KMS-11 (cell line): ENCODE data around the gene SYS1.
A peak's percentile ranks its signal among the peaks of the same experiment; 100 is the strongest.
"Not testable (repeated sequence)": the region's sequence is repeated elsewhere in the genome, so short reads cannot be mapped to it uniquely, and the experiment has no call there.

Source experiments
- H2AFZ ChIP-seq: fragments of 200-600 bp; sonication (generic); 2 replicates; pipeline ENCODE4 v1.6.1; 2016; ENCODE audit warnings: antibody characterized with exemption, mixed run types, low read depth
- H3K27ac ChIP-seq: fragments of 200-600 bp; sonication (generic); 2 replicates; pipeline ENCODE4 v1.6.1; 2016; ENCODE audit warnings: mild to moderate bottlenecking, mixed run types
- H3K27me3 ChIP-seq: fragments of 200-600 bp; sonication (generic); 2 replicates; pipeline ENCODE4 v1.6.1; 2017; ENCODE audit warnings: mild to moderate bottlenecking, low read depth, mixed run types, moderate library complexity; ENCODE audit not compliant: insufficient read depth
- H3K36me3 ChIP-seq: fragments of 200-600 bp; sonication (generic); 2 replicates; pipeline ENCODE4 v1.6.1; 2017; ENCODE audit warnings: mild to moderate bottlenecking, mixed run types; ENCODE audit not compliant: insufficient read depth
- H3K4me1 ChIP-seq: fragments of 200-600 bp; sonication (generic); 2 replicates; pipeline ENCODE4 v1.6.1; 2016; ENCODE audit warnings: mild to moderate bottlenecking, low read depth, mixed run types; ENCODE audit not compliant: poor library complexity, severe bottlenecking
- H3K4me2 ChIP-seq: fragments of 200-600 bp; sonication (generic); 2 replicates; pipeline ENCODE4 v1.7.0; 2016; ENCODE audit warnings: mild to moderate bottlenecking, mixed run types
- H3K4me3 ChIP-seq: fragments of 200-600 bp; sonication (generic); IDR thresholded peaks from 2 replicates; pipeline ENCODE4 v1.6.1; 2017; ENCODE audit warnings: low read depth, low read length, mixed read lengths; ENCODE audit not compliant: insufficient read depth
- H3K79me2 ChIP-seq: fragments of 200-600 bp; sonication (generic); 2 replicates; pipeline ENCODE4 v1.6.1; 2016; ENCODE audit warnings: low read depth, mixed run types; ENCODE audit not compliant: insufficient read depth
- H3K9ac ChIP-seq: fragments of 200-600 bp; sonication (generic); 2 replicates; pipeline ENCODE4 v1.6.1; 2016; ENCODE audit warnings: mild to moderate bottlenecking, mixed run types
- H4K20me1 ChIP-seq: fragments of 200-600 bp; sonication (generic); 2 replicates; pipeline ENCODE4 v1.6.1; 2016; ENCODE audit warnings: mild to moderate bottlenecking, mixed run types; ENCODE audit not compliant: insufficient read depth
- TF ChIP-seq, protein P1 (sequence below): fragments of 200-600 bp; sonication (generic); conservative IDR thresholded peaks from 2 replicates; pipeline ENCODE4 v1.6.1; 2017; ENCODE audit warnings: low read depth, mild to moderate bottlenecking, antibody characterized with exemption, low read length, moderate library complexity, mixed read lengths

SYS1 gene

DNA sequence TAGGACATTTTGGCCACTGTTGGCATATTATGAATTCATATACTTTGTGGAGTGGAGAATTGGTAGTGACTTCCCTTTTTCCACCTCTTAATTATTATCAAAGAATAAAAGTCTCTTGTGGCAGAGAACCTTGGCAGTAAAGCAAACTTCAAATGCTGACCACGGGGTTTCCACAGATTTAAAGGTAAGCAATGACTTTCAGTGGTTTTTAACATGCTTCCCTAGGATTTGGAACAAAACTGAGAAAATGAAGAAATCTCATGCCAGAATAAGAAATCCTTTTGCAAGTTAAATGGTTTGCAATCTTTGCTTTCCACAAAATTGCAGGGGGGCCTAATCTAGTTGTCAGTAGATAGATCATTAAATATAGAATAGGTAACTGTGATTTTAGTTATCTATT lies 12.7 kb upstream of the SYS1 start:
- Histone ChIP-seq H3K4me3 (no peak overlapping the region), H3K27ac (no peak overlapping the region; the same call in 1 of the 2 replicates), H3K9ac (no peak overlapping the region), H3K4me1 (peaks cover 59% of the 10 kb centered on the region), H2AFZ (no peak overlapping the region), H3K4me2 (peak overlapping the region; percentile 10; the same call in 1 of the 2 replicates), H4K20me1 (no peaks in the 10 kb centered on the region), H3K79me2 (no peaks in the 10 kb centered on the region; the same call in 1 of the 2 replicates), H3K36me3 (no peaks in the 10 kb centered on the region), H3K27me3 (no peaks in the 10 kb centered on the region)
- TF ChIP-seq, protein P1, sequence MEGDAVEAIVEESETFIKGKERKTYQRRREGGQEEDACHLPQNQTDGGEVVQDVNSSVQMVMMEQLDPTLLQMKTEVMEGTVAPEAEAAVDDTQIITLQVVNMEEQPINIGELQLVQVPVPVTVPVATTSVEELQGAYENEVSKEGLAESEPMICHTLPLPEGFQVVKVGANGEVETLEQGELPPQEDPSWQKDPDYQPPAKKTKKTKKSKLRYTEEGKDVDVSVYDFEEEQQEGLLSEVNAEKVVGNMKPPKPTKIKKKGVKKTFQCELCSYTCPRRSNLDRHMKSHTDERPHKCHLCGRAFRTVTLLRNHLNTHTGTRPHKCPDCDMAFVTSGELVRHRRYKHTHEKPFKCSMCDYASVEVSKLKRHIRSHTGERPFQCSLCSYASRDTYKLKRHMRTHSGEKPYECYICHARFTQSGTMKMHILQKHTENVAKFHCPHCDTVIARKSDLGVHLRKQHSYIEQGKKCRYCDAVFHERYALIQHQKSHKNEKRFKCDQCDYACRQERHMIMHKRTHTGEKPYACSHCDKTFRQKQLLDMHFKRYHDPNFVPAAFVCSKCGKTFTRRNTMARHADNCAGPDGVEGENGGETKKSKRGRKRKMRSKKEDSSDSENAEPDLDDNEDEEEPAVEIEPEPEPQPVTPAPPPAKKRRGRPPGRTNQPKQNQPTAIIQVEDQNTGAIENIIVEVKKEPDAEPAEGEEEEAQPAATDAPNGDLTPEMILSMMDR = no peak

DNA sequence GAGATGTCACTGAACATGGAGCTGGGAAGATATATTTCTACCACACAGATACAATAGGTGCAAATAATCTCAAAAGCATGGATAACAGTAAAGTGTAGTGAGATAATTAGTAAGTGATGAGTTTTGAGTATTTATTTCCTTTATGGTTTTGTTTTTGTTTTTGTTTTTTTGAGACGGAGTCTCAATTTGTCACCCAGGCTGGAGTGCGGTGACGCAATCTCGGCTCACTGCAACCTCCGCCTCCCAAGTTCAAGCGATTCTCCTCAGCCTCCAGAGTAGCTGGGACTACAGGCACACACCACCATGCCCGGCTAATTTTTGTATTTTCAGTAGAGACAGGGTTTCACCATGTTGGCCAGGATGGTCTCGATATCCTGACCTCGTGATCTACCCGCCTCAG lies 12.2 kb upstream of the SYS1 start:
- not testable (repeated sequence) for H3K9ac ChIP-seq, H3K27me3 ChIP-seq, H3K79me2 ChIP-seq, H3K27ac ChIP-seq, H3K36me3 ChIP-seq, H4K20me1 ChIP-seq, H2AFZ ChIP-seq, H3K4me3 ChIP-seq
- H3K4me2 ChIP-seq = peak overlapping the region; percentile 10; the same call in 1 of the 2 replicates
- H3K4me1 ChIP-seq = peaks cover 59% of the 10 kb centered on the region

DNA sequence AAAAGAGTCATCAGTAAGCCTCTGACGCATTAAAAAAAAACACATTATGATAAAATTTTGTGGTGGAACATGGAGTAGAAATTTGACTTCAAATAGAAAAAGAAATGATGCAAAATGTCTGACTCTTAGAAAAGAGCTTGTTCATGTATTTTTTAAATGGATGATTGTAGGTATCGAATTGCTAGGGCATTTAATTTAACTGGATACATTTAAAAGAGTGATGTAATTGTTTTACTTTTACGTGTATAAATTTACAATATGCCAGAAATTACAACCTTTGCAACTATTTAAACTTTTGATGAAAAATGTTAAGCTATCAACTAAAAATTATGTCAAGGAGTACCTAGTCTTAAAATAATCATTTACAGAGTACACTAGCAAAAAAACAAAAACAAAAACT lies 10.2 kb upstream of the SYS1 start:
- H3K79me2 ChIP-seq = no peaks in the 10 kb centered on the region
- H3K27me3 ChIP-seq = no peaks in the 10 kb centered on the region
- H2AFZ ChIP-seq = no peak overlapping the region
- peaks cover 46% of the 10 kb centered on the region for H3K4me1 ChIP-seq
- H3K36me3 ChIP-seq = no peaks in the 10 kb centered on the region
- TF ChIP-seq, protein P1 = no peak
- no peak overlapping the region for H3K27ac ChIP-seq
- no peak overlapping the region for H3K4me2 ChIP-seq
- no peak overlapping the region for H3K4me3 ChIP-seq
- H3K9ac ChIP-seq = no peak overlapping the region
- H4K20me1 ChIP-seq = no peaks in the 10 kb centered on the region

DNA sequence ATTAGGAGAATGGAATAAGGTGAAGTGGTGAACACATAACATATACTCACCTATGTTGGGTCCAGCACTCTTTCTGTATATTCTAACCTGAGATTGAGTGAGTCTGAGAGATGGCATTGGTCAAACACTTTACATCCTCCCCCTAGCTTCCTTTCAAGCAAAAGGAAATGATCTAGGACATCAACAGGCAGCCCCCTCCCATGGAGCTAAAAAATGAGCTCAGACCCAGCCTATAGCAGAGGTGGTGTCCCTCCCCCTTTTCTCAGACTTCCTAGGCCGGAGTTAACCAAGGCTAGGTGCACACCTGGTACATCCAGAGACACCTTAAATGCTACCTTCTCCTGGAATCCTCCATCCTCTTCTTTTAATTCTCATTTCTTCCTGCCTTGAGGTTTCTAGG lies 9.2 kb upstream of the SYS1 start:
- H3K27ac ChIP-seq = no peak overlapping the region
- no peaks in the 10 kb centered on the region for H3K79me2 ChIP-seq
- H2AFZ ChIP-seq = no peak overlapping the region
- H3K36me3 ChIP-seq = no peaks in the 10 kb centered on the region
- H3K4me2 ChIP-seq = no peak overlapping the region
- no peaks in the 10 kb centered on the region for H3K27me3 ChIP-seq
- no peaks in the 10 kb centered on the region for H4K20me1 ChIP-seq
- TF ChIP-seq, protein P1 = no peak
- no peak overlapping the region for H3K9ac ChIP-seq
- H3K4me1 ChIP-seq = peaks cover 42% of the 10 kb centered on the region
- no peak overlapping the region for H3K4me3 ChIP-seq

DNA sequence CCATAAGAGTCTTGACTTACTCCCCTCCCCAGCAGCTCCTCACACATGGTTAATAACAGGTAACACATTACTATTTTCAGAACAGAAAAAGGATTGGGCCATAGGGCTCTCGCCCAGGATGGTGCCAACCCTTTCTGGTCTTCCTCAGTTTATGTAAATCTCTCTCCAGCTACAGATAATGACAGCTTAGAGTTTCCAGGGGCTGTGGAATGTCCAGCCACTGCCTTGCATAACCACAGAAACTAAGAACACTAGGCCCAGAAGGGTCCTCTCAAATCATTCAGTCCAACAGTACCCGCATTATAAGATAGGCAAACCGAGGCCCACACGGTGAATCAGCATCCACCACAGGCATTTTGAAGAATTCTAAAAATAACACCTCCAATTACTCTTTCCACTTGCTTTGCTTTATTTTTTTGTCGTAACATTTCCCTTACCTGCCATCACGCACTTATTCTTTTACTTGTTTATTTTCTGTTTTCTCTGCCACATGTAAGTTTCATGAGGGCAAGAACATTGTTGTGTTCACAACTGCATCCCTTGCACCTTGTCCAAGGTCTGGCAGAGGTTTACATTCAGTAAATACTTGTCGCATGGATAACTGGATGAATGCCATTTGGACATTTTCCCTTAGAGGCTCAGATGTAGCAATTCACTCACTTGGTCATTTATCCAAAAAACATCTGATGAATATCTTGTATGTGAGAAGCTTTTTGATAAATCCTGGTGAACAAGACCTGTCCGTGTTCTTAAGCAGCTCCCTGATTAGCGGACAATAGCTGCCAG lies 8.3 kb upstream of the SYS1 start:
- Histone ChIP-seq H3K4me2 (peak overlapping the region; percentile 57), H3K79me2 (no peaks in the 10 kb centered on the region), H3K4me1 (peaks cover 38% of the 10 kb centered on the region), H3K27me3 (no peaks in the 10 kb centered on the region), H4K20me1 (no peaks in the 10 kb centered on the region), H2AFZ (peak overlapping the region; percentile 32; the same call in 1 of the 2 replicates), H3K9ac (no peak overlapping the region), H3K27ac (no peak overlapping the region), H3K36me3 (no peaks in the 10 kb centered on the region), H3K4me3 (no peak overlapping the region)
- TF ChIP-seq, protein P1 = no peak
